Trophoblast cell (in vitro differentiated cells and primary cell): ENCODE data around the gene MEOX1.

ENCODE experiments used
- DNase-seq, 2 donors: peaks; one replicate each; pipeline ENCODE4 v3.0.0-alpha.2; 2016
- H2AFZ ChIP-seq: 2 replicates; pipeline ENCODE4 v1.6.1; 2013; ENCODE audit warnings: low read length, moderate library complexity, mild to moderate bottlenecking; ENCODE audit not compliant: insufficient read depth, poor library complexity
- H2AK5ac ChIP-seq: 2 replicates; pipeline ENCODE4 v1.6.1; 2013; ENCODE audit warnings: mild to moderate bottlenecking, low read length
- H2BK120ac ChIP-seq: 2 replicates; pipeline ENCODE4 v1.6.1; 2013; ENCODE audit warnings: low read length, mild to moderate bottlenecking, moderate library complexity; ENCODE audit not compliant: insufficient read depth, poor library complexity
- H2BK12ac ChIP-seq: 2 replicates; pipeline ENCODE4 v1.6.1; 2013; ENCODE audit warnings: mild to moderate bottlenecking, low read length, moderate library complexity
- H2BK5ac ChIP-seq: 2 replicates; pipeline ENCODE4 v1.6.1; 2013; ENCODE audit warnings: low read length, low read depth, moderate library complexity, mild to moderate bottlenecking; ENCODE audit not compliant: poor library complexity
- H3K14ac ChIP-seq: 2 replicates; pipeline ENCODE4 v1.6.1; 2013; ENCODE audit warnings: mild to moderate bottlenecking, low read length
- H3K18ac ChIP-seq: 2 replicates; pipeline ENCODE4 v1.6.1; 2013; ENCODE audit warnings: mild to moderate bottlenecking, low read length
- H3K23ac ChIP-seq: 2 replicates; pipeline ENCODE4 v1.6.1; 2013; ENCODE audit warnings: low read length
- H3K27ac ChIP-seq: 2 replicates; pipeline ENCODE4 v1.5.1; 2013; ENCODE audit warnings: low read depth, mild to moderate bottlenecking, inconsistent platforms, low read length, moderate library complexity
- H3K27me3 ChIP-seq: 2 replicates; pipeline ENCODE4 v1.6.1; 2013; ENCODE audit warnings: inconsistent platforms, mild to moderate bottlenecking, low read length, moderate library complexity; ENCODE audit not compliant: insufficient read depth
- H3K36me3 ChIP-seq, 2 experiments: 1 replicate in 1 of 2; 2 replicates in 1 of 2; pipeline ENCODE4 v1.6.1; 2013; ENCODE audit warnings: low read length in 2 of 2, mild to moderate bottlenecking in 2 of 2, moderate library complexity in 1 of 2; ENCODE audit not compliant: insufficient read depth in 2 of 2, control insufficient read depth in 1 of 2
- H3K4ac ChIP-seq: 2 replicates; pipeline ENCODE4 v1.6.1; 2013; ENCODE audit warnings: low read depth, mild to moderate bottlenecking, low read length, moderate library complexity
- H3K4me1 ChIP-seq, 2 experiments: 1 replicate in 1 of 2; 2 replicates in 1 of 2; pipeline ENCODE4 v1.6.1; 2013; ENCODE audit warnings: low read length in 2 of 2, mild to moderate bottlenecking in 2 of 2, moderate library complexity in 1 of 2; ENCODE audit not compliant: insufficient read depth in 2 of 2, control insufficient read depth in 1 of 2
- H3K4me2 ChIP-seq: 2 replicates; pipeline ENCODE4 v1.6.1; 2013; ENCODE audit warnings: inconsistent platforms, mild to moderate bottlenecking, low read length, moderate library complexity
- H3K4me3 ChIP-seq: 2 replicates; pipeline ENCODE4 v1.5.1; 2013; ENCODE audit warnings: mild to moderate bottlenecking, low read depth, low read length, inconsistent platforms
- H3K79me1 ChIP-seq: one replicate; pipeline ENCODE4 v1.6.1; 2013; ENCODE audit warnings: low read length
- H3K79me2 ChIP-seq: 2 replicates; pipeline ENCODE4 v1.6.1; 2013; ENCODE audit warnings: low read length, mild to moderate bottlenecking; ENCODE audit not compliant: control insufficient read depth, insufficient read depth, poor library complexity
- H3K9ac ChIP-seq: 2 replicates; pipeline ENCODE4 v1.6.1; 2013; ENCODE audit warnings: mild to moderate bottlenecking, low read length
- H3K9me3 ChIP-seq: 2 replicates; pipeline ENCODE4 v1.6.1; 2013; ENCODE audit warnings: low read depth, mild to moderate bottlenecking, control low read depth, inconsistent platforms, low read length; ENCODE audit not compliant: insufficient read depth
- H4K12ac ChIP-seq: 2 replicates; pipeline ENCODE4 v1.6.1; 2013; ENCODE audit warnings: low read depth, mild to moderate bottlenecking, low read length, moderate library complexity
- H4K8ac ChIP-seq: 2 replicates; pipeline ENCODE4 v1.6.1; 2013; ENCODE audit warnings: low read depth, mild to moderate bottlenecking, low read length, moderate library complexity
- H4K91ac ChIP-seq: one replicate; pipeline ENCODE4 v1.6.1; 2013; ENCODE audit warnings: low read depth, mild to moderate bottlenecking, low read length, moderate library complexity
- WGBS: extraction: QIAGEN DNeasy Blood & Tissue Kit; methylation state at CpG from one replicate; pipeline ENCODE4 v1.1.7; 2013; ENCODE audit warnings: missing lambda C conversion rate; ENCODE audit not compliant: insufficient read length, insufficient coverage; ENCODE audit errors: extremely low coverage; 5-methylcytosine and 5-hydroxymethylcytosine counted together

MEOX1 gene

GRCh38 chr17:43611230-43611969, 50.3 kb downstream of the MEOX1 start:
- Histone ChIP-seq H2BK120ac (no peak overlapping the region), H2AFZ (no peak overlapping the region), H3K14ac (no peak overlapping the region), H2BK12ac (no peak overlapping the region), H3K9ac (no peak overlapping the region), H3K9me3 (peaks cover 5% of the 10 kb centered on the region), H3K79me1 (no peaks in the 10 kb centered on the region), H3K4me3 (no peak overlapping the region), H4K12ac (no peak overlapping the region), H2BK5ac (no peak overlapping the region), H3K4me1 (peaks cover 2 to 5% of the 10 kb centered on the region in 2 experiments), H4K8ac (no peak overlapping the region), H4K91ac (no peak overlapping the region), H3K27me3 (no peaks in the 10 kb centered on the region), H3K4me2 (no peak overlapping the region), H2AK5ac (peak overlapping the region; percentile 9), H3K18ac (peak overlapping the region; percentile 38), H3K23ac (no peak overlapping the region), H3K36me3 (no peaks in the 10 kb centered on the region), H3K27ac (no peak overlapping the region), H3K4ac (no peak overlapping the region), H3K79me2 (no peaks in the 10 kb centered on the region)
- WGBS = no CpG with 5 or more reads among the region's 2 CpGs
- DNase-seq = no peak

DNA sequence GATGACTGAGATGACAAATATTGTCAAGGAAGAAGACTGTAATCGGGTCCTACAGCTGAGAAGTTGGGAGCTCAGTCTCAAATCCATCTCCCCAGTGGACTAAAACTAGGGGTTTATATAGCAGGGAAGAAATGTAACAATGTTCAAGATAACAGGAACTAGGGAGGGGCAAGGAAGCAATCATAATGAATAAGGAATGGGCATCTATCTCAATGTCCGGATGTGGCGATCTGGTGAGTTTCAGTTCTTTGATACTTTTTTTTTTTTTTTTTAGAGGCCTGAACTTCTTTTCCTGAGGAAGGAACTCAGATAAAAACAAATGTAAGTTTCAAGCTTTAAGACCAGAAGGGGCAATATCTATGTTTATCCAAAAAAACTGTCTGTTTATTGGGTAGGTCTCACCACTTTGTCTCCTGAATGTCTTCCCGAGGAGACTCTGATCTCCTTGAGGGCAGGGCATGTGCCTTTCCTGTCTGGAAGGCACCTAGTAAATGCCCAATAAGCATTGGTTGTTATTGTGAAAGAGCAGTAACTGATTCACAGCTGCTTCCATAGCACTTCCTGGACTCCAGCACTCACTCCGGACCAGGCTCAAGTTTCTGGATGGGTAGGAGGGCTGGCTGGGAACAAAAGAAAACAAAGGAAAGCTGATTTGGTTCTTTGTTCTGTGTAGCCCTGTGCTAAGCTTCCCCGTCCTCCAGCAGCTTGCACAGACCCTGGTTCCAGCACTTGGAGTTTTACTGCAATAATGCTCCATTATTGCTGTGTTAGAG, 51.9 kb downstream of the MEOX1 start:
- Histone ChIP-seq H3K36me3 (no peaks in the 10 kb centered on the region), H2BK12ac (no peak overlapping the region), H3K27me3 (no peaks in the 10 kb centered on the region), H2AFZ (no peak overlapping the region), H4K8ac (no peak overlapping the region), H3K79me2 (no peaks in the 10 kb centered on the region), H3K4me2 (no peak overlapping the region), H3K23ac (no peak overlapping the region), H3K4me1 (peaks cover 5 to 6% of the 10 kb centered on the region in 2 experiments), H4K12ac (no peak overlapping the region), H3K9me3 (peaks cover 8% of the 10 kb centered on the region), H3K79me1 (no peaks in the 10 kb centered on the region), H4K91ac (no peak overlapping the region), H3K4ac (no peak overlapping the region), H2BK5ac (no peak overlapping the region), H3K9ac (no peak overlapping the region), H2AK5ac (no peak overlapping the region), H2BK120ac (no peak overlapping the region), H3K18ac (no peak overlapping the region), H3K4me3 (no peak overlapping the region), H3K27ac (no peak overlapping the region), H3K14ac (no peak overlapping the region)
- WGBS = no CpG with 5 or more reads among the region's 6 CpGs
- no peak for DNase-seq

DNA sequence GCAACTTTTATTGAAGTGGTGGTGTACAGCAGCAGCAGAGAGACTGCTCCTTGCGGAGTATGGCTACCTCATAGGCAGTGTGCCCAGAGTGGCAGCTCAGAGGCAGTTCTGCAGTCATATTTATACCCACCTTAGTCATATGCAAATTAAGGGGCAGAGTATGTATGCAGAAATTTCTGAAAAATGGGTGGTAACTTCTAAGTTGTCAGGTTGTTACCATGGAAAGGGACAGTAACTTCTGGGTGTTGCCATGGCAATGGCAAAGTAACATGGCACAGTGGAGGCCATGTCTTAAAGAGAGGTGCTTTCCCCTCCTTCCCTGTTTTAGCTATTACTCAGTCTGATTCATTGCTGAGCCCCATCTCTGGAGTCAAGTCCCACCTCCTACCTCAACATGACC, 53.4 kb downstream of the MEOX1 start:
- Histone ChIP-seq H2AFZ (no peak overlapping the region), H3K9ac (no peak overlapping the region), H3K18ac (no peak overlapping the region), H3K9me3 (peaks cover 9% of the 10 kb centered on the region), H4K91ac (no peak overlapping the region), H3K79me1 (no peaks in the 10 kb centered on the region), H3K27me3 (no peaks in the 10 kb centered on the region), H3K79me2 (no peaks in the 10 kb centered on the region), H3K36me3 (no peaks in the 10 kb centered on the region), H3K4ac (no peak overlapping the region), H2BK12ac (no peak overlapping the region), H3K27ac (no peak overlapping the region), H3K4me1 (peaks cover 5 to 11% of the 10 kb centered on the region in 2 experiments), H3K14ac (no peak overlapping the region), H2BK120ac (no peak overlapping the region), H2AK5ac (no peak overlapping the region), H2BK5ac (no peak overlapping the region), H3K4me3 (no peak overlapping the region), H4K12ac (no peak overlapping the region), H4K8ac (no peak overlapping the region), H3K4me2 (no peak overlapping the region), H3K23ac (no peak overlapping the region)
- no CpG with 5 or more reads among the region's 1 CpG for WGBS
- DNase-seq = no peak

DNA sequence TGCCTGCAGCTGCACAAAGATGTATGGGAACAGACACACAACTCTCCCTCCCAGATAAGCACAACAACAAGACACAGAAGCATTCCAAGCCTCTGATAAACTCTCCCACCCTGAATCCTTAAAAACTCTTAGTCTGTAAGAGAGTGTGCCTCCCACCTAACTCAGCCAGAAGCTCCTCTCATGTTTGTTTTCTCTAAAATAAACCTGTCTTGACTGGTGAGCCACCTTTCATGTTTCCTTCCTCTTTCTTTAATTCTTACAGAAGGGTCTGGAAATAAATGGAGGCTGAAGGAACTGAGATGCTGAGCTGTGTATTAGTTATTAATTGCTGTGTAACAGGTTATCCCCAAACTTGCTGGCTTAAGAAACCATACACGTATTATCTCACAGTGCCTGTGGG, 57.2 kb downstream of the MEOX1 start:
- H3K36me3 ChIP-seq = no peaks in the 10 kb centered on the region
- H4K8ac ChIP-seq = no peak overlapping the region
- no peak for DNase-seq
- no peak overlapping the region for H2AK5ac ChIP-seq
- no peak overlapping the region for H2BK12ac ChIP-seq
- H3K27me3 ChIP-seq = no peaks in the 10 kb centered on the region
- H3K4me2 ChIP-seq = no peak overlapping the region
- no peak overlapping the region for H2BK5ac ChIP-seq
- peaks cover 3 to 16% of the 10 kb centered on the region in 2 experiments for H3K4me1 ChIP-seq
- peak overlapping the region; percentile 20 for H4K91ac ChIP-seq
- no peak overlapping the region for H3K14ac ChIP-seq
- H3K18ac ChIP-seq = no peak overlapping the region
- no CpG with 5 or more reads among the region's 1 CpG for WGBS
- H3K9me3 ChIP-seq = peaks cover 4% of the 10 kb centered on the region
- peaks cover 3% of the 10 kb centered on the region for H3K79me1 ChIP-seq
- H3K79me2 ChIP-seq = no peaks in the 10 kb centered on the region
- H2AFZ ChIP-seq = no peak overlapping the region
- no peak overlapping the region for H3K9ac ChIP-seq
- H3K23ac ChIP-seq = no peak overlapping the region
- H3K27ac ChIP-seq = peak overlapping the region; percentile 25
- no peak overlapping the region for H4K12ac ChIP-seq
- no peak overlapping the region for H3K4ac ChIP-seq
- H2BK120ac ChIP-seq = no peak overlapping the region
- no peak overlapping the region for H3K4me3 ChIP-seq
